HepG2 (cell line): Measurements from ENCODE around the gene ASF1B.

Source experiments
- CREB1 ChIP-seq, 2 experiments: fragments of 450-650 bp in 1 of 2; IDR thresholded peaks; 2 replicates each; pipeline ENCODE4 v1.6.1; 2016 to 2017; ENCODE audit warnings: control low read depth in 1 of 2, mild to moderate bottlenecking in 1 of 2, missing compliant biosample characterization in 1 of 2, missing genetic modification characterization in 1 of 2
- CTCF ChIP-seq: sonication (generic); formaldehyde crosslinking; IDR thresholded peaks from 2 replicates; pipeline ENCODE4 v1.5.0; 2020; ENCODE audit warnings: mild to moderate bottlenecking, missing genetic modification reagents, moderate library complexity
- FOXP4 ChIP-seq: sonication (generic); formaldehyde crosslinking; IDR thresholded peaks from 2 replicates; pipeline ENCODE4 v1.4.0; 2020; ENCODE audit warnings: missing genetic modification reagents
- REL ChIP-seq: sonication (generic); formaldehyde crosslinking; conservative IDR thresholded peaks from 2 replicates; pipeline ENCODE4 v1.8.0; 2022; ENCODE audit warnings: mild to moderate bottlenecking, missing genetic modification reagents, moderate library complexity
- SP1 ChIP-seq, 2 experiments: fragments of 450-650 bp in 1 of 2; sonication (generic) in 1 of 2; formaldehyde crosslinking in 1 of 2; IDR thresholded peaks; 2 replicates each; pipeline versions ENCODE4 v1.4.0 to v1.6.1; 2016 to 2020; ENCODE audit warnings: missing genetic modification reagents in 1 of 2
- TBP ChIP-seq: sonication (generic); formaldehyde crosslinking; IDR thresholded peaks from 2 replicates; pipeline ENCODE4 v1.5.0; 2020; ENCODE audit warnings: missing genetic modification reagents
- YY1 ChIP-seq: IDR thresholded peaks from 2 replicates; pipeline ENCODE4 v1.6.1; 2011; ENCODE audit warnings: low read length, low read depth, moderate library complexity, mild to moderate bottlenecking; ENCODE audit not compliant: insufficient read depth, insufficient replicate concordance
- ZBTB40 ChIP-seq, 2 experiments: fragments of 450-650 bp in 1 of 2; sonication (generic) in 1 of 2; formaldehyde crosslinking in 1 of 2; IDR thresholded peaks; 2 replicates each; pipeline versions ENCODE4 v1.6.1 to v1.8.0; 2016 to 2022; ENCODE audit warnings: antibody characterized with exemption in 1 of 2, mild to moderate bottlenecking in 1 of 2, missing genetic modification reagents in 1 of 2
- ZBTB7A ChIP-seq: sonication (generic); formaldehyde crosslinking; IDR thresholded peaks from 2 replicates; pipeline ENCODE4 v1.8.0; 2022; ENCODE audit warnings: mild to moderate bottlenecking, missing genetic modification reagents
- ZMYM2 ChIP-seq: sonication (generic); formaldehyde crosslinking; IDR thresholded peaks from 2 replicates; pipeline ENCODE4 v1.8.0; 2022; ENCODE audit warnings: mild to moderate bottlenecking, missing genetic modification reagents
- ZNF3 ChIP-seq: IDR thresholded peaks from 2 replicates; pipeline ENCODE4 v1.7.0; 2017; ENCODE audit warnings: inconsistent platforms
- ZNF562 ChIP-seq: sonication (generic); formaldehyde crosslinking; IDR thresholded peaks from 2 replicates; pipeline ENCODE4 v1.8.0; 2022; ENCODE audit warnings: missing genetic modification reagents, borderline replicate concordance
- ZNF629 ChIP-seq: sonication (generic); formaldehyde crosslinking; conservative IDR thresholded peaks from 2 replicates; pipeline ENCODE4 v1.5.0; 2020; ENCODE audit warnings: missing genetic modification reagents

GRCh38 chr19:14141041-14141440, 4.7 kb upstream of the ASF1B start:
- TF ChIP-seq CTCF (CRISPR knock-in tag): no peak
- no peak for TF ChIP-seq ZBTB7A (CRISPR knock-in tag)
- TF ChIP-seq YY1: no peak
- no peak for TF ChIP-seq REL (CRISPR knock-in tag)
- no peak for TF ChIP-seq SP1 (IDR thresholded peaks at IDR 0.05)
- no peak for TF ChIP-seq SP1 (CRISPR knock-in tag; IDR thresholded peaks at IDR 0.05)
- TF ChIP-seq CREB1 (IDR thresholded peaks at IDR 0.05): no peak
- TF ChIP-seq CREB1 (CRISPR knock-in tag; IDR thresholded peaks at IDR 0.05): no peak
- TF ChIP-seq ZBTB40 (IDR thresholded peaks at IDR 0.05): no peak
- TF ChIP-seq ZBTB40 (CRISPR knock-in tag; IDR thresholded peaks at IDR 0.05): no peak
- no peak for TF ChIP-seq ZMYM2 (CRISPR knock-in tag)
- TF ChIP-seq FOXP4 (CRISPR knock-in tag): no peak
- TF ChIP-seq ZNF562 (CRISPR knock-in tag): no peak
- no peak for TF ChIP-seq ZNF3 (CRISPR knock-in tag)
- no peak for TF ChIP-seq TBP (CRISPR knock-in tag)
- TF ChIP-seq ZNF629 (CRISPR knock-in tag): no peak
